H1 (cell line): ENCODE measurements around the gene ANK3.

Source experiments
- BCL11A ChIP-seq, 2 experiments: IDR thresholded peaks; one replicate each; pipeline ENCODE4 v1.6.1; 2011; ENCODE audit warnings: low read depth in 2 of 2, low read length in 2 of 2, mild to moderate bottlenecking in 2 of 2
- CEBPB ChIP-seq: IDR thresholded peaks from 2 replicates; pipeline ENCODE4 v1.6.1; 2012; ENCODE audit warnings: low read depth, low read length
- CTCF ChIP-seq, 3 experiments: IDR thresholded peaks; 1 replicate in 2 of 3; 2 replicates in 1 of 3; pipeline versions ENCODE4 v1.5.1 to v1.6.1; 2011; ENCODE audit warnings: low read length in 3 of 3, mild to moderate bottlenecking in 3 of 3, inconsistent platforms in 2 of 3, low read depth in 1 of 3, moderate library complexity in 1 of 3; ENCODE audit not compliant: insufficient read depth in 1 of 3; ENCODE audit errors: control extremely low read depth in 1 of 3
- E2F6 ChIP-seq: IDR thresholded peaks from 2 replicates; pipeline ENCODE4 v1.6.1; 2012; ENCODE audit warnings: inconsistent platforms
- EGR1 ChIP-seq: IDR thresholded peaks from 2 replicates; pipeline ENCODE4 v1.6.1; 2011; ENCODE audit warnings: low read depth, low read length, borderline replicate concordance
- EP300 ChIP-seq, 2 experiments: IDR thresholded peaks; 1 replicate in 1 of 2; 2 replicates in 1 of 2; pipeline ENCODE4 v1.6.1; 2011 to 2012; ENCODE audit warnings: low read depth in 2 of 2, low read length in 2 of 2, mild to moderate bottlenecking in 2 of 2, borderline replicate concordance in 1 of 2, inconsistent platforms in 1 of 2, moderate library complexity in 1 of 2
- EZH2 ChIP-seq: fragments of 200-600 bp; sonication (generic); IDR thresholded peaks from 2 replicates; pipeline ENCODE4 v1.7.1; 2012; ENCODE audit warnings: low read depth, mild to moderate bottlenecking, moderate library complexity, low read length, inconsistent platforms; ENCODE audit not compliant: severe bottlenecking
- GABPA ChIP-seq: IDR thresholded peaks from 2 replicates; pipeline ENCODE4 v1.6.1; 2011; ENCODE audit warnings: mild to moderate bottlenecking, low read length, moderate library complexity, borderline replicate concordance; ENCODE audit not compliant: insufficient read depth
- HDAC6 ChIP-seq: IDR thresholded peaks from one replicate; pipeline ENCODE4 v1.7.1; 2012; ENCODE audit warnings: low read depth, mild to moderate bottlenecking, inconsistent platforms, low read length, moderate library complexity
- POLR2AphosphoS5 ChIP-seq: IDR thresholded peaks from 2 replicates; pipeline ENCODE4 v1.6.1; 2011; ENCODE audit warnings: low read depth, low read length
- RXRA ChIP-seq: IDR thresholded peaks from 2 replicates; pipeline ENCODE4 v1.6.1; 2011; ENCODE audit warnings: low read depth, mild to moderate bottlenecking, low read length, moderate library complexity; ENCODE audit not compliant: insufficient read depth
- SP1 ChIP-seq: IDR thresholded peaks from 2 replicates; pipeline ENCODE4 v1.6.1; 2011; ENCODE audit warnings: low read depth, low read length

- no peak for TF ChIP-seq CTCF (IDR thresholded peaks at IDR 0.05; ENCODE audit: control extremely low read depth in 1 of 3, insufficient read depth in 1 of 3, low read depth in 1 of 3, low read length in 3 of 3)
- TF ChIP-seq GABPA, result no peak
- TF ChIP-seq POLR2AphosphoS5, result no peak
- no peak for TF ChIP-seq SP1
- TF ChIP-seq HDAC6, result no peak
- no peak for TF ChIP-seq EZH2
- no peak for TF ChIP-seq EGR1
- no peak for TF ChIP-seq CEBPB
- no peak for TF ChIP-seq E2F6
- no peak for TF ChIP-seq RXRA
- no peak for TF ChIP-seq BCL11A (IDR thresholded peaks at IDR 0.05; ENCODE audit: low read depth in 2 of 2, low read length in 2 of 2)
- no peak for TF ChIP-seq EP300 (IDR thresholded peaks at IDR 0.05; ENCODE audit: borderline replicate concordance in 1 of 2, low read depth in 2 of 2, low read length in 2 of 2)
Measured at GRCh38 chr10:60134548-60134947, 255.1 kb downstream of the ANK3 start.
